Right lobe of liver (tissue), 4 donors: ENCODE data around the gene XPR1.

Experiments
- CTCF ChIP-seq, 4 donors: fragments of 200-600 bp in 3 of 4; fragments of 450-650 bp in 1 of 4; IDR thresholded peaks; one replicate each; pipeline versions ENCODE4 v1.5.1 to v1.8.0; 2016 to 2022; ENCODE audit warnings: antibody characterized with exemption in 4 of 4, mild to moderate bottlenecking in 2 of 4
- POLR2A ChIP-seq: fragments of 450-650 bp; IDR thresholded peaks from one replicate; pipeline ENCODE4 v1.6.1; 2017; ENCODE audit warnings: antibody characterized with exemption, mild to moderate bottlenecking
- donor health status: DM: no; HTN: no; CAD: no.
- donor health status: DM: no; HTN: no; CAD: no.
- donor health status: DM: no; HTN: yes; CAD: no.

- no peak for TF ChIP-seq CTCF (IDR thresholded peaks at IDR 0.05)
- TF ChIP-seq POLR2A: no peak
These were observed 4.3 kb downstream of the XPR1 start for GRCh38 chr1:180636138-180636537.
